K562 (cell line): ENCODE data around the gene NLRC3. TPM values are rescaled to one million over a fixed set of nuclear protein-coding genes. Genes with fewer than 3 reads are reported as not detected.

Source experiments
- ATAC-seq: fragments of 200-7000 bp; cut with Tn5 transposase; 3 replicates; pipeline ENCODE4 v1.9.1; 2020; ENCODE audit warnings: moderate library complexity
- BruUV-seq: library from RNA; stranded (reverse); fragments of 400-500 nt; replicated peaks from 2 replicates; lab custom pipeline; 2021; lab: Mats Ljungman, UMichigan
- CTCF ChIA-PET: fragments of 300-600 bp; formaldehyde crosslinking; extraction: SDS; loops from one replicate; lab custom pipeline; 2021; ENCODE audit warnings: low intra/inter-chr PET ratio; lab: Yijun Ruan, JAX
- POLR2A ChIA-PET: fragments of 300-600, 350-650 bp; sonication (Branson Sonifier 250); formaldehyde crosslinking; extraction: SDS; loops from one replicate; lab custom pipeline; 2021; ENCODE audit warnings: antibody characterized with exemption, inconsistent platforms; lab: Yijun Ruan, JAX
- DNase-seq, 4 experiments: peaks; one replicate each; pipeline versions ENCODE4 v3.0.0 to v3.0.0-alpha.2; 2011 to 2018; ENCODE audit warnings: low spot score in 3 of 4, mixed read lengths in 3 of 4; ENCODE audit errors: extremely low read depth in 1 of 4
- FAIRE-seq: peaks from 2 replicates; lab custom pipeline; 2011; peaks lifted over from hg19 to GRCh38; lab: Jason Lieb, UNC
- H2AFZ ChIP-seq: 2 replicates; pipeline ENCODE4 v1.6.0; 2011; ENCODE audit warnings: low read depth, low read length, control low read depth, inconsistent platforms
- H3K27ac ChIP-seq: fragments of 200-600 bp; 3 replicates; pipeline ENCODE4 v1.8.0; 2011; ENCODE audit warnings: low read depth, mild to moderate bottlenecking, control low read depth, inconsistent platforms, low read length, moderate library complexity, mixed read lengths; ENCODE audit errors: extremely low read depth
- H3K27me3 ChIP-seq, 2 experiments: fragments of 300-600 bp in 1 of 2; 2 replicates in 1 of 2; 3 replicates in 1 of 2; pipeline versions ENCODE4 v1.6.0 to v1.8.0; 2011; ENCODE audit warnings: inconsistent platforms in 2 of 2, low read length in 2 of 2, mild to moderate bottlenecking in 1 of 2, mixed read lengths in 1 of 2, moderate library complexity in 1 of 2; ENCODE audit not compliant: control insufficient read depth in 2 of 2, insufficient read depth in 2 of 2
- H3K36me3 ChIP-seq: fragments of 300-600 bp; 3 replicates; pipeline ENCODE4 v1.8.0; 2011; ENCODE audit warnings: mild to moderate bottlenecking, low read length, inconsistent platforms; ENCODE audit not compliant: control insufficient read depth, insufficient read depth
- H3K4me1 ChIP-seq, 2 experiments: fragments of 200-600 bp in 1 of 2; replicated peaks in 1 of 2; 2 replicates in 1 of 2; 3 replicates in 1 of 2; pipeline versions ENCODE4 v1.5.1 to v1.8.0; 2011; ENCODE audit warnings: inconsistent platforms in 2 of 2, low read length in 2 of 2, mild to moderate bottlenecking in 1 of 2, mixed read lengths in 1 of 2, moderate library complexity in 1 of 2; ENCODE audit not compliant: control insufficient read depth in 2 of 2, insufficient read depth in 2 of 2
- H3K4me2 ChIP-seq: 2 replicates; pipeline ENCODE4 v1.6.1; 2011; ENCODE audit warnings: low read length, control low read depth, inconsistent platforms, mixed read lengths; ENCODE audit not compliant: insufficient read depth
- H3K4me3 ChIP-seq: fragments of 200-600 bp; sonication (generic), shearing (Covaris generic); 2 replicates; pipeline ENCODE4 v1.5.1; 2016; ENCODE audit warnings: control low read depth, inconsistent platforms
- H3K79me2 ChIP-seq: fragments of 200-600 bp; 3 replicates; pipeline ENCODE4 v1.8.0; 2011; ENCODE audit warnings: low read length, inconsistent platforms; ENCODE audit not compliant: control insufficient read depth, insufficient read depth
- H3K9ac ChIP-seq, 2 experiments: 2 replicates each; pipeline versions ENCODE4 v1.6.0 to v1.6.1; 2011; ENCODE audit warnings: low read depth in 2 of 2, low read length in 2 of 2, control low read depth in 1 of 2, inconsistent platforms in 1 of 2, mild to moderate bottlenecking in 1 of 2, mixed read lengths in 1 of 2; ENCODE audit not compliant: insufficient read depth in 1 of 2
- H3K9me1 ChIP-seq: one replicate; pipeline ENCODE4 v1.6.0; 2011; ENCODE audit warnings: inconsistent platforms, mild to moderate bottlenecking, low read length, moderate library complexity; ENCODE audit not compliant: control insufficient read depth, insufficient read depth
- H3K9me3 ChIP-seq: replicated peaks from 2 replicates; pipeline ENCODE4 v1.5.1; 2011; ENCODE audit warnings: low read depth, low read length, inconsistent platforms; ENCODE audit not compliant: control insufficient read depth, insufficient read depth
- H4K20me1 ChIP-seq: replicated peaks from 2 replicates; pipeline ENCODE4 v1.6.1; 2011; ENCODE audit warnings: low read length, inconsistent platforms, mixed read lengths; ENCODE audit not compliant: control insufficient read depth, insufficient read depth
- CTBP1 ChIP-seq: fragments of 450-650 bp; IDR thresholded peaks from 2 replicates; pipeline ENCODE4 v1.6.1; 2016; ENCODE audit warnings: borderline replicate concordance
- EGR1 ChIP-seq: fragments of 450-650 bp; conservative IDR thresholded peaks from 2 replicates; pipeline ENCODE4 v1.6.1; 2017; ENCODE audit warnings: mild to moderate bottlenecking
- KHSRP ChIP-seq: fragments of 450-650 bp; IDR thresholded peaks from 2 replicates; pipeline ENCODE4 v1.6.1; 2017
- NFIC ChIP-seq: fragments of 450-650 bp; IDR thresholded peaks from 2 replicates; pipeline ENCODE4 v1.6.1; 2017; ENCODE audit warnings: mild to moderate bottlenecking, inconsistent platforms
- POLR2A ChIP-seq: fragments of 450-650 bp; conservative IDR thresholded peaks from 2 replicates; pipeline ENCODE4 v1.6.1; 2016
- PPARD ChIP-seq: fragments of 250-450 bp; sonication (Bioruptor Pico); IDR thresholded peaks from 2 replicates; pipeline ENCODE4 v1.8.0; 2022; ENCODE audit warnings: inconsistent platforms, mild to moderate bottlenecking, moderate library complexity
- RAD21 ChIP-seq, 2 experiments: fragments of 250-450 bp in 1 of 2; fragments of 450-650 bp in 1 of 2; sonication (Bioruptor Pico) in 1 of 2; formaldehyde crosslinking in 1 of 2; IDR thresholded peaks in 1 of 2; conservative IDR thresholded peaks in 1 of 2; 2 replicates each; pipeline versions ENCODE4 v1.4.0 to v1.8.0; 2020 to 2022; ENCODE audit warnings: mild to moderate bottlenecking in 2 of 2, moderate library complexity in 1 of 2
- REST ChIP-seq, 2 experiments: fragments of 450-650 bp; formaldehyde crosslinking in 1 of 2; IDR thresholded peaks; 2 replicates each; pipeline versions ENCODE4 v1.4.0 to v1.6.1; 2014 to 2020; ENCODE audit warnings: mild to moderate bottlenecking in 2 of 2, borderline replicate concordance in 1 of 2, low read depth in 1 of 2
- YY1 ChIP-seq, 3 experiments: IDR thresholded peaks; 2 replicates each; pipeline ENCODE4 v1.6.1; 2011; ENCODE audit warnings: low read length in 2 of 3, mild to moderate bottlenecking in 2 of 3, moderate library complexity in 2 of 3, borderline replicate concordance in 1 of 3, control low read depth in 1 of 3, low read depth in 1 of 3; ENCODE audit not compliant: insufficient read depth in 3 of 3, insufficient replicate concordance in 2 of 3, control insufficient read depth in 1 of 3, insufficient read length in 1 of 3; ENCODE audit errors: extremely low read depth in 1 of 3
- WGBS: fragments of 100-300 bp; shearing (Covaris generic); methylation state at CpG from one replicate; pipeline ENCODE4 v1.1.6; 2016; ENCODE audit warnings: low coverage, mixed read lengths; ENCODE audit not compliant: insufficient coverage; ENCODE audit errors: missing lambda C conversion rate; 5-methylcytosine and 5-hydroxymethylcytosine counted together
- in situ Hi-C: fragments of 300-500 bp; cut with MboI; formaldehyde crosslinking; loops from 4 replicates; pipeline ENCODE4 v1.15.0; 2018; ENCODE audit warnings: inconsistent platforms, mixed read lengths
- intact Hi-C: fragments of 100-400 bp; cut with micrococcal nuclease; formaldehyde crosslinking; loops from 2 replicates; pipeline ENCODE4 v1.14.2; 2022
- polyA plus RNA-seq, 8 experiments: library from polyadenylated mRNA; depleted of rRNA in 4 of 8; stranded (reverse) in 5 of 8; unstranded in 3 of 8; fragments of >200 nt; fragmentation: Nextera tagmentation in 2 of 8; fragmentation: Illumina TruSeq in 1 of 8; extraction: Ambion mirVana in 2 of 8; extraction: Trizol in 1 of 8; gene quantifications; 2 replicates each; pipeline versions ENCODE4 v1.2.1 to v1.2.3, GENCODE V29; 2011 to 2014; ENCODE audit warnings: inconsistent platforms in 1 of 8, missing spikeins in 1 of 8
- total RNA-seq, 7 experiments: library from RNA; depleted of rRNA in 6 of 7; stranded (reverse); fragments of >200 nt in 6 of 7; fragmentation: Illumina TruSeq in 2 of 7; extraction: Trizol in 2 of 7; gene quantifications; 2 replicates each; pipeline versions ENCODE4 v1.2.1 to v1.2.3, GENCODE V29; 2011 to 2021; ENCODE audit warnings: low replicate concordance in 1 of 7
- TF ChIP-seq, protein P1 (sequence below), 2 experiments: fragments of 450-650 bp in 1 of 2; sonication (generic) in 1 of 2; formaldehyde crosslinking; conservative IDR thresholded peaks; 2 replicates each; pipeline versions ENCODE4 v1.4.0 to v1.8.1; 2020 to 2022; ENCODE audit warnings: mild to moderate bottlenecking in 1 of 2, missing genetic modification reagents in 1 of 2

The NLRC3 gene
- total and polyA plus RNA-seq, 9 of the 15 experiments (the other 6 are each of a cell fraction or from before 2014, with no cell fraction given) = 0.03 to 0.13 (median 0.03) TPM; not detected in 4

GRCh38 chr16:3490911-3491629 lies 86.1 kb downstream of the NLRC3 start:
- CTCF ChIA-PET = no interaction called here
- Histone ChIP-seq H3K36me3 (peaks cover 6% of the 10 kb centered on the region; the same call in 1 of the 3 replicates), H3K9ac (peak overlapping the region in 1 of 2 experiments; percentile 26; a peak in 1 of 4 replicates), H3K4me2 (no peak overlapping the region), H3K27ac (no peak overlapping the region), H3K9me3 (no peaks in the 10 kb centered on the region; the same call in 1 of the 2 replicates), H2AFZ (no peak overlapping the region), H3K4me3 (no peak overlapping the region), H3K79me2 (no peaks in the 10 kb centered on the region), H3K9me1 (no peaks in the 10 kb centered on the region), H3K27me3 (no peaks in the 10 kb centered on the region), H3K4me1 (peaks cover 0 to 39% of the 10 kb centered on the region in 2 experiments; a peak in 2 of 5 replicates), H4K20me1 (no peaks in the 10 kb centered on the region; the same call in 1 of the 2 replicates)
- in situ Hi-C loops (loop anchor here (5.0 kb wide), 1 partner anchor 84 kb away; no protein-coding TSS in a partner anchor), intact Hi-C loops (loop anchor here (10.0 kb wide), 1 partner anchor 126 kb away; no protein-coding TSS in a partner anchor)
- WGBS = 32% methylated on average over 15 of the region's 17 CpGs
- BruUV-seq = no TSS peak
- DNase-seq (peak; percentile 31 to 57 (median 41)), FAIRE-seq (peak; percentile 71), ATAC-seq (peak; percentile 68)
- POLR2A ChIA-PET = interaction anchor here (0.6 kb wide), 1 partner anchor 226 kb away, joined by 3 read pairs; the partner anchor contains the start of gene TRAP1
- TF ChIP-seq EGR1 = 0 out of 2 replicates have a peak, but pooled peaks have one; percentile 13
- TF ChIP-seq POLR2A = no peak
- TF ChIP-seq KHSRP = no peak
- TF ChIP-seq PPARD (CRISPR knock-in tag) = no peak
- TF ChIP-seq YY1 (IDR thresholded peaks at IDR 0.05; ENCODE audit: borderline replicate concordance in 1 of 3, control insufficient read depth in 1 of 3, extremely low read depth in 1 of 3, insufficient read depth in 3 of 3, insufficient read length in 1 of 3, insufficient replicate concordance in 2 of 3, low read depth in 1 of 3, low read length in 2 of 3) = no peak
- TF ChIP-seq NFIC = peak; percentile 9; the same call in 1 of the 2 replicates
- peak in 1 of 2 experiments; percentile 60; a peak in 2 of 4 replicates for TF ChIP-seq RAD21 (CRISPR knock-in tag; conservative IDR thresholded peaks at IDR 0.05 in 1 of 2, IDR thresholded peaks at IDR 0.05 in 1 of 2)
- TF ChIP-seq, protein P1, sequence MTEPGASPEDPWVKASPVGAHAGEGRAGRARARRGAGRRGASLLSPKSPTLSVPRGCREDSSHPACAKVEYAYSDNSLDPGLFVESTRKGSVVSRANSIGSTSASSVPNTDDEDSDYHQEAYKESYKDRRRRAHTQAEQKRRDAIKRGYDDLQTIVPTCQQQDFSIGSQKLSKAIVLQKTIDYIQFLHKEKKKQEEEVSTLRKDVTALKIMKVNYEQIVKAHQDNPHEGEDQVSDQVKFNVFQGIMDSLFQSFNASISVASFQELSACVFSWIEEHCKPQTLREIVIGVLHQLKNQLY (CRISPR knock-in tag; conservative IDR thresholded peaks at IDR 0.05) = no peak
- TF ChIP-seq CTBP1 = peak; percentile 27; the same call in 1 of the 2 replicates
- TF ChIP-seq REST (IDR thresholded peaks at IDR 0.05; ENCODE audit: borderline replicate concordance) = peak; percentile 58; the same call in 1 of the 2 replicates
- TF ChIP-seq REST (CRISPR knock-in tag; IDR thresholded peaks at IDR 0.05; ENCODE audit: low read depth) = no peak
